A673 (cell line): ENCODE data around the gene MEPE. TPM values are rescaled to one million over a fixed set of nuclear protein-coding genes. Genes with fewer than 3 reads are reported as not detected.

Experiments used
- BruUV-seq: library from RNA; stranded (reverse); fragments of 400-500 nt; replicated peaks from 2 replicates; lab custom pipeline; 2021; lab: Mats Ljungman, UMichigan
- CTCF ChIA-PET: fragments of 300-600 bp; sonication (Branson Sonifier 250); formaldehyde crosslinking; loops from one replicate; lab custom pipeline; 2022; ENCODE audit warnings: antibody characterized with exemption; lab: Charles Lee
- POLR2A ChIA-PET: fragments of 300-600 bp; sonication (Branson Sonifier 250); formaldehyde crosslinking; loops from one replicate; lab custom pipeline; 2022; ENCODE audit warnings: antibody characterized with exemption; ENCODE audit not compliant: low non-redundant PET; lab: Charles Lee
- DNase-seq: peaks from one replicate; pipeline ENCODE4 v3.0.0-alpha.2; 2015; ENCODE audit warnings: low spot score
- H3K27ac ChIP-seq: fragments of 200-600 bp; sonication (generic); 2 replicates; pipeline ENCODE4 v1.5.1; 2016; ENCODE audit warnings: mixed run types, low read depth, mild to moderate bottlenecking, mixed read lengths, antibody characterized with exemption, low read length; ENCODE audit not compliant: poor library complexity, severe bottlenecking
- H3K27me3 ChIP-seq: fragments of 200-600 bp; sonication (generic); replicated peaks from 2 replicates; pipeline ENCODE4 v1.6.1; 2017; ENCODE audit warnings: mixed run types, low read depth, mild to moderate bottlenecking, mixed read lengths, antibody characterized with exemption, low read length; ENCODE audit not compliant: insufficient read depth, poor library complexity
- H3K36me3 ChIP-seq: fragments of 200-600 bp; sonication (generic); 2 replicates; pipeline ENCODE4 v1.6.1; 2016; ENCODE audit warnings: mixed run types, mild to moderate bottlenecking, mixed read lengths, antibody characterized with exemption, low read length; ENCODE audit not compliant: insufficient read depth, poor library complexity, severe bottlenecking
- H3K4me1 ChIP-seq: fragments of 200-600 bp; sonication (generic); 2 replicates; pipeline ENCODE4 v1.6.1; 2017; ENCODE audit warnings: mixed run types, mild to moderate bottlenecking, mixed read lengths, antibody characterized with exemption, low read length; ENCODE audit not compliant: insufficient read depth, poor library complexity, severe bottlenecking
- H3K4me3 ChIP-seq: fragments of 200-600 bp; sonication (generic); 2 replicates; pipeline ENCODE4 v1.5.1; 2016; ENCODE audit warnings: low read depth, mixed run types, mild to moderate bottlenecking, mixed read lengths, low read length; ENCODE audit not compliant: poor library complexity, severe bottlenecking
- H3K9me3 ChIP-seq: fragments of 200-600 bp; sonication (generic); 2 replicates; pipeline ENCODE4 v1.6.1; 2016; ENCODE audit warnings: mixed run types, low read depth, mild to moderate bottlenecking, mixed read lengths, antibody characterized with exemption, low read length; ENCODE audit not compliant: poor library complexity, severe bottlenecking
- EZH2 ChIP-seq: fragments of 200-600 bp; sonication (generic); IDR thresholded peaks from 2 replicates; pipeline ENCODE4 v1.6.1; 2017; ENCODE audit warnings: borderline replicate concordance, low read depth, mild to moderate bottlenecking, mixed read lengths, antibody characterized with exemption, low read length; ENCODE audit not compliant: poor library complexity, severe bottlenecking
- intact Hi-C: fragments of 100-400 bp; cut with micrococcal nuclease; formaldehyde crosslinking; loops from one replicate; pipeline ENCODE4 v1.10.0; 2022; ENCODE audit not compliant: unreplicated experiment
- total RNA-seq: library from RNA; stranded (reverse); gene quantifications from 2 replicates; pipeline ENCODE4 v1.2.3, GENCODE V29; 2021
- TF ChIP-seq, protein P1 (sequence below): fragments of 300-800, 200-600 bp; sonication (generic); conservative IDR thresholded peaks from 2 replicates; pipeline ENCODE4 v1.5.1; 2017; ENCODE audit warnings: low read depth, mild to moderate bottlenecking, antibody characterized with exemption, low read length, moderate library complexity, mixed read lengths

The MEPE gene
- total RNA-seq, 1 experiment from 2014 or later, result not detected

DNA sequence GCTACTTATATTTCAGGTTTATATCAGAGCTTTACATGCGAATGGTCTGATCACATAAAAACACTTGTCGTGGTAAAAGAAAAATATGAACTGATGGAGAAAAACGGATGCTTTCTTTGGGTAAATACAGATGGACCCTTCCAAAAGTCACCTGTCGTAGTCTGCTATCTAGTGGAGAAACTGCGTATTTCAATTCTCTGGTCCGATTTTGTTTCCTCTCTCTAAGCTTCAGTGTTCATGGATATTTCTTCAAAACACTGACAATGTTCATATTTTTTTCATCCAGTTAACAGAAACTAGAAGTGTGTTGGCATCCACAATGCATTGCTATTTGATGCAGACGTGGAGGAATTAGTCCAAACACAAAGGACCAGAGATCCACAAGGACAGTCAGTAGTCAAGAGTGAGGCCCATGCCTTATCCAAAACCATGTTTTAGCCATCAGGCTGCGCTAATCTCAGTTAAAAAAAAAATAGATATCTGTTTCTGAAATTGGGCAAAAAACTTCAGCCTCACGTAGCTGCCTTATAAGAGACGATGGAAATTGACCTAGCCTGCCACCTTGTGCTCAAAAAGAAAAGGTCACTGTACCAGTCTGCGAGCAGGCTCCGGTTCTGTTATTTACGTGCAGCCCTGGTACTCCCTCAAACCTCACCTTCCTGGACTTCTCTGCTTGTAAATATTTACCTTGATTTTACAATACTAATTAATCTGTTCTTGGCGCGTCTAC is 16.0 kb downstream of the MEPE start:
- H3K4me3 ChIP-seq, result no peak overlapping the region

GRCh38 chr4:87849612-87850011 is 16.8 kb downstream of the MEPE start:
- no peak for DNase-seq
- Histone ChIP-seq H3K27ac (no peak overlapping the region), H3K4me3 (no peak overlapping the region), H3K36me3 (no peaks in the 10 kb centered on the region), H3K4me1 (no peaks in the 10 kb centered on the region), H3K27me3 (no peaks in the 10 kb centered on the region), H3K9me3 (no peaks in the 10 kb centered on the region)
- intact Hi-C loops, result loop anchor here (5.0 to 10.0 kb wide), 3 partner anchors 363 to 665 kb away; no protein-coding TSS in a partner anchor
- ChIA-PET POLR2A (no interaction called here), CTCF (interaction anchor here (0.6 kb wide), 1 partner anchor 90 kb away, joined by 3 read pairs; no protein-coding TSS in a partner anchor)
- TF ChIP-seq, protein P1, sequence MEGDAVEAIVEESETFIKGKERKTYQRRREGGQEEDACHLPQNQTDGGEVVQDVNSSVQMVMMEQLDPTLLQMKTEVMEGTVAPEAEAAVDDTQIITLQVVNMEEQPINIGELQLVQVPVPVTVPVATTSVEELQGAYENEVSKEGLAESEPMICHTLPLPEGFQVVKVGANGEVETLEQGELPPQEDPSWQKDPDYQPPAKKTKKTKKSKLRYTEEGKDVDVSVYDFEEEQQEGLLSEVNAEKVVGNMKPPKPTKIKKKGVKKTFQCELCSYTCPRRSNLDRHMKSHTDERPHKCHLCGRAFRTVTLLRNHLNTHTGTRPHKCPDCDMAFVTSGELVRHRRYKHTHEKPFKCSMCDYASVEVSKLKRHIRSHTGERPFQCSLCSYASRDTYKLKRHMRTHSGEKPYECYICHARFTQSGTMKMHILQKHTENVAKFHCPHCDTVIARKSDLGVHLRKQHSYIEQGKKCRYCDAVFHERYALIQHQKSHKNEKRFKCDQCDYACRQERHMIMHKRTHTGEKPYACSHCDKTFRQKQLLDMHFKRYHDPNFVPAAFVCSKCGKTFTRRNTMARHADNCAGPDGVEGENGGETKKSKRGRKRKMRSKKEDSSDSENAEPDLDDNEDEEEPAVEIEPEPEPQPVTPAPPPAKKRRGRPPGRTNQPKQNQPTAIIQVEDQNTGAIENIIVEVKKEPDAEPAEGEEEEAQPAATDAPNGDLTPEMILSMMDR, result no peak
- no peak for TF ChIP-seq EZH2
- BruUV-seq, result no TSS peak

More for the DNA sequence above, 16.0 kb downstream of the MEPE start:
- DNase-seq, result peak; percentile 53
- no peaks in the 10 kb centered on the region for H3K4me1 ChIP-seq
- ChIA-PET POLR2A (no interaction called here), CTCF (interaction anchor here (0.6 to 1.0 kb wide), 2 partner anchors 91 to 125 kb away, joined by 3 to 4 read pairs; no protein-coding TSS in a partner anchor)
- TF ChIP-seq EZH2, result no peak
- TF ChIP-seq, protein P1, result 0 out of 2 replicates have a peak, but pooled peaks have one; percentile 24
- no peaks in the 10 kb centered on the region for H3K9me3 ChIP-seq
- no peaks in the 10 kb centered on the region for H3K36me3 ChIP-seq
- H3K27me3 ChIP-seq, result no peaks in the 10 kb centered on the region
- H3K27ac ChIP-seq, result no peak overlapping the region
- intact Hi-C loops, result loop anchor here (10.0 kb wide), 1 partner anchor 574 kb away; no protein-coding TSS in a partner anchor
- no TSS peak for BruUV-seq

- no TSS peak for BruUV-seq
- intact Hi-C loops, result loop anchor here (5.0 to 10.0 kb wide), 2 partner anchors 361 to 663 kb away; no protein-coding TSS in a partner anchor
These were observed 18.6 kb downstream of the MEPE start for GRCh38 chr4:87851332-87851731.

More at GRCh38 chr4:87851332-87851731, 18.6 kb downstream of the MEPE start:
- ChIA-PET CTCF (interaction anchor here (0.6 kb wide), 1 partner anchor 458 kb away, joined by 3 read pairs; no protein-coding TSS in a partner anchor), POLR2A (no interaction called here)
- Histone ChIP-seq H3K36me3 (no peaks in the 10 kb centered on the region), H3K9me3 (no peaks in the 10 kb centered on the region), H3K27ac (no peak overlapping the region), H3K4me1 (no peaks in the 10 kb centered on the region), H3K4me3 (no peak overlapping the region), H3K27me3 (no peaks in the 10 kb centered on the region)
- no peak for TF ChIP-seq EZH2
- TF ChIP-seq, protein P1, result no peak
- no peak for DNase-seq
